Calu3 (cell line): ENCODE data around the gene UBR4. TPM values are rescaled to one million over a fixed set of nuclear protein-coding genes. Genes with fewer than 3 reads are reported as not detected.

Source experiments
- BruUV-seq: library from RNA; stranded (reverse); fragments of 400-500 nt; replicated peaks from 2 replicates; lab custom pipeline; 2021; lab: Mats Ljungman, UMichigan
- CTCF ChIA-PET: fragments of 300-600 bp; sonication (Branson Sonifier 250); formaldehyde crosslinking; loops from one replicate; lab custom pipeline; 2022; ENCODE audit warnings: antibody characterized with exemption; lab: Charles Lee
- DNase-seq: peaks from one replicate; pipeline ENCODE4 v3.0.0; 2022
- H3K27ac Mint-ChIP-seq: one replicate; pipeline ENCODE4 v1.8.0; 2022; ENCODE audit warnings: mixed read lengths; ENCODE audit not compliant: unreplicated experiment
- H3K27me3 Mint-ChIP-seq: one replicate; pipeline ENCODE4 v1.8.0; 2022; ENCODE audit warnings: mixed read lengths; ENCODE audit not compliant: unreplicated experiment
- H3K36me3 Mint-ChIP-seq: one replicate; pipeline ENCODE4 v1.8.0; 2022; ENCODE audit warnings: mild to moderate bottlenecking, moderate library complexity, mixed read lengths; ENCODE audit not compliant: insufficient read depth, unreplicated experiment
- H3K4me1 Mint-ChIP-seq: one replicate; pipeline ENCODE4 v1.8.0; 2022; ENCODE audit warnings: mild to moderate bottlenecking, low read depth, mixed read lengths; ENCODE audit not compliant: unreplicated experiment
- H3K4me3 Mint-ChIP-seq: one replicate; pipeline ENCODE4 v1.8.0; 2022; ENCODE audit warnings: mild to moderate bottlenecking, low read depth, moderate library complexity, mixed read lengths; ENCODE audit not compliant: unreplicated experiment
- H3K9me3 Mint-ChIP-seq: one replicate; pipeline ENCODE4 v1.8.0; 2022; ENCODE audit warnings: low read depth, mixed read lengths; ENCODE audit not compliant: unreplicated experiment
- CTCF ChIP-seq: fragments of 200-600 bp; IDR thresholded peaks from one replicate; pipeline ENCODE4 v1.8.0; 2022; ENCODE audit warnings: antibody characterized with exemption; ENCODE audit not compliant: unreplicated experiment
- intact Hi-C: fragments of 100-400 bp; cut with micrococcal nuclease; formaldehyde crosslinking; loops from one replicate; pipeline ENCODE4 v1.10.0; 2022; ENCODE audit not compliant: unreplicated experiment
- total RNA-seq: library from RNA; stranded (reverse); gene quantifications from 2 replicates; pipeline ENCODE4 v1.2.3, GENCODE V29; 2022

Gene UBR4
- total RNA-seq, 1 experiment from 2014 or later = 123 TPM

DNA sequence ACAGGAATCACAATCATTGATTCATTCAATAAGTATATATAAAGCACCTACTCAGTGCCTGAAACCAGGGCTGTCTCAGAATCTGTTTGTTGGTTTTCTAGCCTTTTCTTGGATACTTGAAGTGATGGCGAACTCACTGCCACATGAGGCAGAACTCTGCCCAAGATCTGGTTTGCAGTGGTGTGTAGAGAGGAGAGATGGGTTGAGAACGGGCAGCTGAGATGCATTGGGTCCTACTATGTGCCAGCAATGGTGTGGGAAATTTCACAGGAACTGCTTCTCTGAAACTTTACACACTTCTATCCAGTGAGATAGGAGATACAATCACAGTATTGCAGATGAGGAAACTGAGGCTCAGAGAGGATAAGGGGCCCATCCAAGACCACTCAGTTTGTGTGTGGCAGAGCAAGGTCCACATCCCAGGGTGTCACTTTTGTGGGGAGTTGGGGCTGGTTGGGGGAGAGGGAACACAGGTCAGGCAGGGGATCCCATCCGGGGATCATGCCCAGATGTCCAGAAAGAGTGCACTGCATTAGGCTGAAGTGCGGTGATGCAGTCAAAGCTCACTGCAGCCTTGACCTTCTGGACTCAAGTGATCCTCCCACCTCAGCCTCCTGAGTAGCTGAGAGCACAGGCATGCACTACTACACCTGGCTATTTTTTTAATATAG lies 169.9 kb downstream of the UBR4 start:
- Mint-ChIP-seq H3K27ac (no peak overlapping the region), H3K36me3 (peaks cover 6% of the 10 kb centered on the region), H3K4me1 (peaks cover 2% of the 10 kb centered on the region), H3K4me3 (no peak overlapping the region), H3K27me3 (no peaks in the 10 kb centered on the region), H3K9me3 (no peaks in the 10 kb centered on the region)
- CTCF ChIA-PET = no interaction called here
- no peak for TF ChIP-seq CTCF
- intact Hi-C loops = no loop called here
- DNase-seq = no peak
- BruUV-seq = no TSS peak

GRCh38 chr1:19038732-19039131 lies 171.3 kb downstream of the UBR4 start:
- Mint-ChIP-seq H3K9me3 (no peaks in the 10 kb centered on the region), H3K36me3 (peaks cover 11% of the 10 kb centered on the region), H3K27ac (no peak overlapping the region), H3K4me3 (no peak overlapping the region), H3K27me3 (no peaks in the 10 kb centered on the region), H3K4me1 (no peaks in the 10 kb centered on the region)
- intact Hi-C loops = no loop called here
- no TSS peak for BruUV-seq
- no peak for DNase-seq
- CTCF ChIA-PET = no interaction called here
- no peak for TF ChIP-seq CTCF

GRCh38 chr1:19038096-19038495 lies 172.0 kb downstream of the UBR4 start:
- no peaks in the 10 kb centered on the region for H3K4me1 Mint-ChIP-seq

GRCh38 chr1:19037659-19038058 lies 172.4 kb downstream of the UBR4 start:
- no TSS peak for BruUV-seq
- Mint-ChIP-seq H3K27ac (no peak overlapping the region), H3K27me3 (no peaks in the 10 kb centered on the region), H3K9me3 (no peaks in the 10 kb centered on the region), H3K4me3 (no peak overlapping the region), H3K36me3 (peaks cover 6% of the 10 kb centered on the region), H3K4me1 (no peaks in the 10 kb centered on the region)
- TF ChIP-seq CTCF = no peak
- CTCF ChIA-PET = no interaction called here
- no peak for DNase-seq
- intact Hi-C loops = no loop called here

More at GRCh38 chr1:19038096-19038495, 172.0 kb downstream of the UBR4 start:
- CTCF ChIA-PET = no interaction called here
- Mint-ChIP-seq H3K36me3 (peaks cover 9% of the 10 kb centered on the region), H3K27me3 (no peaks in the 10 kb centered on the region), H3K27ac (no peak overlapping the region), H3K4me3 (no peak overlapping the region), H3K9me3 (no peaks in the 10 kb centered on the region)
- no peak for TF ChIP-seq CTCF
- no TSS peak for BruUV-seq
- no peak for DNase-seq
- intact Hi-C loops = no loop called here
